Tongue (tissue), 2 donors: ENCODE results near the gene MAN2C1. TPM values are rescaled to one million over a fixed set of nuclear protein-coding genes. Genes with fewer than 3 reads are reported as not detected.
"Not testable (repeated sequence)": the region's sequence is repeated elsewhere in the genome, so short reads cannot be mapped to it uniquely, and the experiment has no call there.

Source experiments
- DNase-seq: peaks from one replicate; pipeline ENCODE4 v3.0.0-alpha.2; 2015
- total RNA-seq: library from RNA; depleted of rRNA; stranded (reverse); fragments of >200 nt; gene quantifications from one replicate; pipeline ENCODE4 v1.2.3, GENCODE V29; 2014

The MAN2C1 gene
- total RNA-seq, 1 donor from 2014 or later: 143 TPM

- DNase-seq: no peak
Measured at GRCh38 chr15:75360856-75361255, 7.6 kb downstream of the MAN2C1 start.

GRCh38 chr15:75360391-75360790, 8.0 kb downstream of the MAN2C1 start:
- no peak for DNase-seq

- DNase-seq: no peak
Measured at GRCh38 chr15:75359537-75360250, 8.7 kb downstream of the MAN2C1 start.

GRCh38 chr15:75358771-75359536, 9.5 kb downstream of the MAN2C1 start:
- DNase-seq: no peak

- DNase-seq: no peak
Measured at GRCh38 chr15:75357976-75358673, 10.3 kb downstream of the MAN2C1 start.

- DNase-seq: no peak
Measured at GRCh38 chr15:75356517-75356916, 11.9 kb downstream of the MAN2C1 start.

- no peak for DNase-seq
Measured at GRCh38 chr15:75356006-75356405, 12.4 kb downstream of the MAN2C1 start.

- no peak for DNase-seq
Measured at GRCh38 chr15:75355369-75355768, 13.0 kb downstream of the MAN2C1 start.

GRCh38 chr15:75354454-75354853, 14.0 kb downstream of the MAN2C1 start:
- DNase-seq: no peak

- DNase-seq: no peak
Measured at GRCh38 chr15:75353604-75354003, 14.8 kb downstream of the MAN2C1 start.

GRCh38 chr15:75352186-75353080, 16.0 kb downstream of the MAN2C1 start:
- DNase-seq: no peak

- DNase-seq: no peak
Measured at GRCh38 chr15:75350601-75351361, 17.6 kb downstream of the MAN2C1 start.

GRCh38 chr15:75349851-75350588, 18.4 kb downstream of the MAN2C1 start:
- no peak for DNase-seq

GRCh38 chr15:75349351-75349669, 19.1 kb downstream of the MAN2C1 start:
- DNase-seq: not testable (repeated sequence)

- peak; percentile 16 for DNase-seq
Measured at GRCh38 chr15:75348562-75349350, 19.7 kb downstream of the MAN2C1 start.

GRCh38 chr15:75348034-75348561, 20.3 kb downstream of the MAN2C1 start:
- DNase-seq: no peak

GRCh38 chr15:75347222-75348033, 21.0 kb downstream of the MAN2C1 start:
- peak; percentile 48 for DNase-seq

- DNase-seq: no peak
Measured at GRCh38 chr15:75346796-75347221, 21.6 kb downstream of the MAN2C1 start, which contains the start of gene NEIL1. NEIL1 (plus strand) TSS chr15:75347039; CDS start chr15:75348906, 1,867 bp downstream.
